Activated T-helper 1 cell treated with anti-CD3 and anti-CD28 coated beads, Interleukin-2, amount 50 U/mL, for 16 hours (primary cell): ENCODE results near the gene ZP2.
"Not testable (repeated sequence)": the region's sequence is repeated elsewhere in the genome, so short reads cannot be mapped to it uniquely, and the experiment has no call there.

Experiments used
- DNase-seq, 2 donors: peaks; one replicate each; pipeline ENCODE4 v3.0.0-alpha.2; 2020; ENCODE audit warnings: low read depth in 1 of 2, low spot score in 1 of 2

The ZP2 gene

DNA sequence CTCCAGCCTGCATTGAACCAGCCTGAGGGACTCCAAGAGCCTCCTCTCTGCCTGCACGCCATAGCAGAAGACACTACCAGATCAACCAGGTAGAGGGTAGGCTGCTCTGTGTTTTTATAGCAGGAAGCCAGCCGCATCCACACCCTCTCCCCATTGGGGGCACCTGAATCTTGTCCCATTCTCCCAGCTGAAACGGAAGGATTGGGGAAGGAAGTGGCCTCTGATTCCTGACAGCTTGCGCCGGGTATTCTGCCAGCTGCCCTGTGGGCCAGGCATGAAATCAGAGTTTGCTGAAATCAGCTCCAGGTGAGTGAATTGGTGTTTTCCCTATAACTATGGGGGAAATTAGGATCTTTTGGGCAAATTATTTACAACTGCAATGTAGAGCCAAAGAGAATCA lies at the start of gene ZP2:
ZP2 (minus strand) TSS at position 89 of the 400 bp plus-strand sequence; CDS start at position 62, 27 bp downstream.
- no peak for DNase-seq

DNA sequence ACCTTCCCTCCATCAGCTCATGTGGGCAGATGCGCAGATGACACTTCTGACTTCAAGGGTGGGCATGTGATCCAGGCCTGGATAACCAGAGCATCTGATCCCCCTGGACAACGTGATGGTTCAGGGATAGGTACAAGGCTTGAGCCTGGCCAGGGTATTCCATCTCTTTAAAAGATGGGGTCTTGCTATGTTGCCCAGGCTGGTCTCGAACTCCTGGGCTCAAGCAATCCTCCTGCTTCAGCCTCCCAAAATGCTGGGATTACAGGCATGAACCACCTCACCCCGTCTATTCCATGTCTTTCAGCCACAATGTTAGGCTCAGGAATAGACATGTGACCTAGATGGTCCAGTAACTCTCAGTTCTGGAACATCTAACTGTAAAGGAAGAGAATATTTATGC lies 45.9 kb upstream of the ZP2 start:
- DNase-seq = no peak

GRCh38 chr16:21256636-21257035 lies 45.3 kb upstream of the ZP2 start:
- DNase-seq = no peak

DNA sequence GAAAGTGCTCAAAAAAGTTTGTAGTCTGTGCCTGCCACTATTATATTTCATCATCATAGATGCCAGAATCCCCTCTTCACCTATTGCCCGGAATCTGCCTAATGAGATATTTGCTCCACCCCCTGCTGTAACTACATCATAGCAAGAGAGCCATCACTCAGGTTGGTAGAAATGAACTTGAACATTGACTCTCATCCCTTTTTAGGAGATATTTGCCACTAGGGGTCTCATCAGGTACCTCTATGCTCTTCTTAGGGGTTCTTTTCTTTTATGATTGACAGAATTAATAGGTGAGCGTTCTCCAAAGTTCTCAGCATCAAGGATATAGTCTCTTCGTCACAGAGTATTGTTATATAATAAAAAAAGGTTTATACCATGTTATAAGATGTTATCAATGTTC lies 42.1 kb upstream of the ZP2 start:
- no peak for DNase-seq

GRCh38 chr16:21250072-21250923 lies 38.9 kb upstream of the ZP2 start:
- DNase-seq = no peak

DNA sequence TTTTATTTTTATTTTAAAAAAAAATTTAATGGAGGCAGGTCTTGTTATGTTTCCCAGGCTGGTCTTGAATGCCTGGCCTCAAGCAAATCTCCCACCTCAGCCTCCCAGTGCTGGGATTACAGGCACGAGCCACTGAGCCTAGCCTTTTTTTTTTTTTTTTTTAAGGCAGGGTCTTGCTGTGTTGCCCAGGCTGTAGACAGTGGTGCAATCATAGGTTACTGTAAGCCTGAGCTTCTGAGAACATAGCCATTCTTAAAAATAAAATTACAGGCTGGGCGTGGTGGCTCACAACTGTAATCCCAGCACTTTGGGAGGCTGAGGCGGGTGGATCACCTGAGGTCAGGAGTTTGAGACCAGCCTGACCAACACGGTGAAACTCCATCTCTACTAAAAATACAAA lies 36.8 kb upstream of the ZP2 start:
- DNase-seq = not testable (repeated sequence)

GRCh38 chr16:21244518-21245215 lies 33.3 kb upstream of the ZP2 start:
- no peak for DNase-seq

DNA sequence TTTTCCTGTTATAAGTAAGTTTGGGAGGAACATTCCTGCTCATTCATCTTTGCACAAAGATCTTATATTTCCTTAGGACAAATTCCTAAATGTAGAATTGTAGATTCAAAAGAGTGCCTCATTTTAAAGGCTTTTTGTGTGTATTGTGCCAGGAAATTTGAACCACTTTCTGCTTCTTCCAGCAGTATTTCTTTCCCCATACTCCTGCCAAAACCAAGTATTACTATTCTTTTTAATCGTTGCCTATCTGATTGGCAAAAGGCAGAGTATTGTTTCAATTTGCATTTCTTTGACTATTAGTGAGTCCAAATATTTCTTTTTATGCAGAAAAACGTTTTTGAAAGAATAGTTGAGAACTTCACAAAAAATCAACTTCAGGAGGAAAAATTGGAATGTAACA lies 31.4 kb upstream of the ZP2 start:
- DNase-seq = no peak

DNA sequence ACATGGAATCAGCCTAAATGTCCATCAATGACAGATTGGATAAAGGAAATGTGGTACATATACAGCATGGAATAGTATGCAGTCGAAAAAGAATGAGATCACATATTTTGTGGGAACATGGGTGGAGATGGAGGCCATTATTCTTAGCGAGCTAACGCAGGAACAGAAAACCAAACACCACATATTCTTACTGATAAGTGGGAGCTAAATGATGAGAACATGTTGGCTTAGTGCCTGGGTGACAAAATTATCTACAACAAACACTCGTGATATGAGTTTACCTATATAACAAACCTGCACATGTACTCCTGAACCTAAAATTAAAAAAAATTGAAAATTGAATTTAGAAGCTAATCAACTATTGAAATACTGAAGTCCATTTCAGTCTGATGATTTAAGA lies 28.3 kb upstream of the ZP2 start:
- no peak for DNase-seq

DNA sequence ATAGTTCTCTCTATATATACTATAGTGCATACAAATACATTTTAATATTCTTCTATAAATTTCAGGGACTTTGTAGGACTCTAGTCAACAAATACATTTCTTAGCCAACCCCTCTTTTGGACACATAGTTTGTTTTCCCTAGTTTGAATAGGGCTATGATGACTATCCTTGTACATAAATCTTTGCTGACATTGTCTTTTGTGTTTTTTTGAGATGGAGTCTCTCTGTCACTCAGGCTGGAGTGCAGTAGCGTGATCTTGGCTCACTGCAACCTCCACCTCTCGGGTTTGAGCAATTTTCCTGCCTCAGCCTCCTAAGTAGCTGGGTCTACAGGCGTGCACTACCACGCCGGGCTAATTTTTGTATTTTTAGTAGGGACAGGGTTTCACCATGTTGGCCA lies 25.5 kb upstream of the ZP2 start:
- DNase-seq = no peak

DNA sequence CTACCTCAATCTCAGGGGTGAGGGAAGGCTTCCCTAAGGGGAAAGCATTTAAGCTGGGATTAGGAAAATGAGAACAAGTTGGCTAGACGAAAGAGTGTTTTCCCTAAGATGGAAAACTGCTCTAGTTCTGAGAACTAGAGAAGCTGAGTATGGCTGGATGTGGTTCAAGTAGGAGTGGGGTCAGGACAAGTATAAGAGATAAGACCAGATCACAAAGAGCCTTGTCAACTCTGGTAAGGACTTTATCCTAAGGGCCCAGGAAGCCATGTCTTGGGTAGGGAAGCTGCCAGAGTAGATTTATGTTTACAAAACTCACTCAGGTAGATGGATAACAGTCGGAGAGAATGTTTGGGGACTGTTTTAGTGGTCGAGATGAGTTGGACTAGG lies 23.8 kb upstream of the ZP2 start:
- no peak for DNase-seq

DNA sequence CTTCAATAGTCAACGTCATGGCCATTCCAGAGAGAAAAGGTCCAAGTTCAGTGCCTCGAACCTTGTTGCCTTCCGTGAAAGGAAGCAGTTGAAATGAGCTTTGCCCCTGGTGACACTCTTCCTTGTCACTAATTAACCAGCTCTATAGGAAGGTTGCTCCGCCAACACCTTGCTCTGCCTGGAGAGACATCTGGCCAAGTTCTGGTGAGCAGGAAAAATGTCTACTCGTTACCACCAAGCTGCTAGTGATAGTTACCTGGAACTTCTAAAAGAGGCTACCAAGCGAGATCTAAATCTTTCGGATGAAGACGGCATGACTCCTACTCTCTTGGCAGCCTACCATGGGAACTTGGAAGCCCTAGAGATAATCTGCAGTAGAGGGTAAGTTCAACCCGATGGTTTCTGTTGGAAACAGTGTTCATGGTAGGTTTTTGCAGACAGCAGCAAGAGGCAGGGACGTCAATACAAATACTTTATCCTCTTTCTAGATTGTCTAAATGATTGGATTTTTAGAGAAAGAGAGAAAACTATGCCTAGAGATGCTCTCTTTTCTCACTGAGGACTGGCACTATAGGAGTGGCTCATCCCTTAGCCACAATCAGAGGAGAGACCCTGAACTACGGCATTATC lies 22.3 kb upstream of the ZP2 start, which contains the start of gene ANKS4B:
ANKS4B (plus strand) TSS at position 179 of the 630 bp plus-strand sequence; CDS start at position 218, 39 bp downstream.
- no peak for DNase-seq

DNA sequence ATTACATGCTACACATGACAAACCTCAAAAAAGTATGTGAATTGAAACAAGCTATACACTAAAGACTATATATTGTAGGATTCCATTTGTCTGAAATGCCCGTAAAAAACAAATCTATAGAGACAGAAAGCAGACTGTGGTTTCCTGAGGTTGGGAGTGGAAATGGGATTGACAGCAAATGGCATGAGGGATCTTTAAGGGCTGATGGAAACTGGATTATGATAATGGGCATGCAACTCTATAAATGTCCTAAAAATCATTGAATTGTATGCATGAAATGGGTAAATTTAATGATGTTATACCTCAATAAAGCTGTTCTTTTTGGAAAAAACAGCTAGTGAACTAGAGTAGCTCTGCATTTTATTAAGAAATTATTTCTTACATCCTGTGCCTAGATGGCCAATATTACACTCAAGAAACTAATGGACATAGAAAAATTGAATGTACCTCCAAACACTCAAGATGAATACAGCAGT lies 21.7 kb upstream of the ZP2 start:
- DNase-seq = no peak

- no peak for DNase-seq
Measured at GRCh38 chr16:21228361-21228872, 17.0 kb upstream of the ZP2 start.

DNA sequence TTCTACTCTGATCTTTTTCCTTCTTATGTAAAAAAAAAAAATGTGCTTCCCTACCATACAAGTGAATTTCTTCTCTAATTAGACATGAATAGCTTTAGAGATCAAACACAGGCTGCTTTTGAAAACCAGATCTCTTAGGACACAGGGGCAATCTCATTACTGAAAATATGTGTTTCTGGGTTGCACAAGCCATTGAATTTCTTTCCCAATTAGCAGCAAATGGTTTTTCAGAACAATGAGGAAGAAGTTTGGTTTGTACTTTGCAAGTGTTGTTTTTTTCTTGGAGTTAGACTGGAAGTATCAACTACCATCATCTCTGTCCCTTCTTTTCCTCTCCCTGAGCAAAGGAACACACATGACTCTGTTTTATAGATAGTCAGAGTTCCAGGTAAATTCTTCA lies 16.5 kb upstream of the ZP2 start:
- no peak for DNase-seq

GRCh38 chr16:21226749-21227148 lies 15.4 kb upstream of the ZP2 start:
- no peak for DNase-seq

DNA sequence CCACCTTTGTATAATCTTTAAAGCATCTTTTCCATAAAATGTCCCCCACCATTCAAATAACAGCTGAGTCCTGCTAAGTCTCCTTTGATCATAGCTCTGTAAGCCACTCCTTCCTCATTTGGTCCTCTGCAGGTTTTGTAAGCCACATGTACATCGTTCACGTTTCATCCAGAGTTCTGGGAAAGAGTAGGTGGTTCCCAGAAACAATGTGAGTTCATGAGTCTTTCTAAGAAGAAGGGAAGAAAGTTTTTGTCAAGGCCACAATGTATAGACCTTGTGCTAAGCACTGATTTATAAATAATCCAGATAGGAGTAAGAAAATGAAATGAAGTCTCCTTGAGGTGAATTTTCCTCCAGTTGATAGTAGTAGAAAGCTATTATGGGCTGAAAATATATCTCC lies 13.4 kb upstream of the ZP2 start:
- no peak for DNase-seq

- DNase-seq = no peak
Measured at GRCh38 chr16:21223787-21224186, 12.4 kb upstream of the ZP2 start.

- DNase-seq = no peak
Measured at GRCh38 chr16:21222495-21223337, 11.3 kb upstream of the ZP2 start.

DNA sequence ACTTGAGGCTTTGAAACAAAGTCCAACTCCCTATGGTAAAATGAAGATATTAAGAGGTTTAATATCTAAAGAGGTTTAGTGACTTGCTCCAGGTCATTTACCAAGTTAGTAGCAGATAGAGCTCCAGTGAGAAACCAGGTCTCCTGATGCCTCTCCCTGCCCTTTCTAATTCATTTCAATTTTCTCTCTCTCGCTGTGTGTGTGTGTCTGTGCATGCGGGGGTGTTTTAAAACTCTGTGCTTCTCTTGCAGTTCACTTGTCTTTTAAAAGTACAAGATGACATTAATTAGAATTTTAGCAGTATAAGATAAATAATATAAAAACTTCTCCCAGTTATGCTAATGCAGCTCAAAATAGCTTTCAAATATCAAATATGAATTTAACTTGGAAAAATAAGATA lies 8.2 kb upstream of the ZP2 start:
- no peak for DNase-seq

GRCh38 chr16:21218153-21218552 lies 6.8 kb upstream of the ZP2 start:
- DNase-seq = no peak
